Measurements from ENCODE around the gene SELENOO. TPM values are rescaled to one million over a fixed set of nuclear protein-coding genes. Genes with fewer than 3 reads are reported as not detected.

The SELENOO gene
- total RNA-seq, 1 donor from 2014 or later = 25.0 TPM

DNA sequence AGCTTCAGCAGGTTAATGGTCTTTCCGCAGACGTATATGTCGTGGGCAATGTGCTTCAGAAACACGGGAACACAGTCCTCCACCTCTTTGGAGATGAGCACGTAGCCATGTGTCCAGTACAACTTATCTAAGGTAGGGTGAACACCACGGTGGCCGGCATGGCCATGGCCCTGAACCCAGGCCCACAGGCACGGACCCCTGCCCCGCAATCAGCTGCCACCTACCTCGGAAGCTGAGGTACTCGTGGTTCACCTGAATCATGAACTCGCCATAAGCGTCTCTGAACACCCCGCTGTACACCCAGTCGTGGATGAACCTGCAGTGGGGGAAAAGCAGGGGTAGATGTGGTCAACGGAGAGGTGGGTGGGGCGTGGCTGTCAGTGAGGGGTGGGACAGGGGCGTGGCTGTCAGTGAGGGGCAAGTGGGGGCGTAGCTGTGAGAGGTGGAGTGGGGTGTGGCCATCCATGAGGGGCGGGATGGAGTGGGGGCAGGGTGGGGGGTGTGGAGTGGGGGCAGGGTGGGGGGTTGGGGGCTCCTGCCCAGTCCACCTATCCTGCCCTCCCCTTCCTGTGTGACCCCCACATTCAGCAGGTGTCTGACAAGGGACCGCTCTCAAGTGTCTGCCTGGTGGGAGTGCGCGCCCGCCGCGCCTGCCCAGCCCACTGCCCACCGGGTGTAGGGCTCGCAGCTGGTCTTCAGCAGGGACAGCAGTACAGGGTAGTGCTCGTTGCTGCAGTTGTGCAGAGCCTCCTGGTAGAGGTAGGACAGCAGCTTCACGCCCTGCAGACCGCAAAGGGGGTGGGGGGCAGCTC, 25.5 kb downstream of the SELENOO start:
- no peaks in the 10 kb centered on the region for H3K4me1 Mint-ChIP-seq (ENCODE audit: unreplicated experiment)
- no peaks in the 10 kb centered on the region for H3K9me3 Mint-ChIP-seq (ENCODE audit: unreplicated experiment)
- H3K27me3 Mint-ChIP-seq (ENCODE audit: unreplicated experiment) = no peaks in the 10 kb centered on the region
- no peak for DNase-seq (ENCODE audit: extremely low spot score, unreplicated experiment)
- TF ChIP-seq, protein P1, sequence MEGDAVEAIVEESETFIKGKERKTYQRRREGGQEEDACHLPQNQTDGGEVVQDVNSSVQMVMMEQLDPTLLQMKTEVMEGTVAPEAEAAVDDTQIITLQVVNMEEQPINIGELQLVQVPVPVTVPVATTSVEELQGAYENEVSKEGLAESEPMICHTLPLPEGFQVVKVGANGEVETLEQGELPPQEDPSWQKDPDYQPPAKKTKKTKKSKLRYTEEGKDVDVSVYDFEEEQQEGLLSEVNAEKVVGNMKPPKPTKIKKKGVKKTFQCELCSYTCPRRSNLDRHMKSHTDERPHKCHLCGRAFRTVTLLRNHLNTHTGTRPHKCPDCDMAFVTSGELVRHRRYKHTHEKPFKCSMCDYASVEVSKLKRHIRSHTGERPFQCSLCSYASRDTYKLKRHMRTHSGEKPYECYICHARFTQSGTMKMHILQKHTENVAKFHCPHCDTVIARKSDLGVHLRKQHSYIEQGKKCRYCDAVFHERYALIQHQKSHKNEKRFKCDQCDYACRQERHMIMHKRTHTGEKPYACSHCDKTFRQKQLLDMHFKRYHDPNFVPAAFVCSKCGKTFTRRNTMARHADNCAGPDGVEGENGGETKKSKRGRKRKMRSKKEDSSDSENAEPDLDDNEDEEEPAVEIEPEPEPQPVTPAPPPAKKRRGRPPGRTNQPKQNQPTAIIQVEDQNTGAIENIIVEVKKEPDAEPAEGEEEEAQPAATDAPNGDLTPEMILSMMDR (IDR thresholded peaks at IDR 0.05) = no peak
- H3K27ac Mint-ChIP-seq (ENCODE audit: unreplicated experiment) = no peak overlapping the region
- H3K36me3 Mint-ChIP-seq (ENCODE audit: unreplicated experiment) = peaks cover 32% of the 10 kb centered on the region
- no peak overlapping the region for H3K4me3 Mint-ChIP-seq (ENCODE audit: unreplicated experiment)

DNA sequence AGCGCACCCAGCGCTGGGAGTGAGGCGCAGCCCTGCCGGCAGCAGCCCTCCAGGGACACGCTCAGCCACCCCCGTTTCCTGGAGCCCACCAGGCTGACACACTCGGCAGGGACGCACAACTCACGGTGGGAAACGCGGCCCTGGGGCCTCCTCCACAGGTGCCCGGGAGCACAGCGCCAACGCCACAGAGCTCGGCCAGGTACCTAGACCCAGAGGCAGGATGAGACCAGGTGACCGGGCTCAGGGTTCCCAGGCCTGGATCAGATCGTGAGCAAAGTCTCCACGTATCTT, 26.0 kb downstream of the SELENOO start:
- no peak overlapping the region for H3K27ac Mint-ChIP-seq (ENCODE audit: unreplicated experiment)

DNA sequence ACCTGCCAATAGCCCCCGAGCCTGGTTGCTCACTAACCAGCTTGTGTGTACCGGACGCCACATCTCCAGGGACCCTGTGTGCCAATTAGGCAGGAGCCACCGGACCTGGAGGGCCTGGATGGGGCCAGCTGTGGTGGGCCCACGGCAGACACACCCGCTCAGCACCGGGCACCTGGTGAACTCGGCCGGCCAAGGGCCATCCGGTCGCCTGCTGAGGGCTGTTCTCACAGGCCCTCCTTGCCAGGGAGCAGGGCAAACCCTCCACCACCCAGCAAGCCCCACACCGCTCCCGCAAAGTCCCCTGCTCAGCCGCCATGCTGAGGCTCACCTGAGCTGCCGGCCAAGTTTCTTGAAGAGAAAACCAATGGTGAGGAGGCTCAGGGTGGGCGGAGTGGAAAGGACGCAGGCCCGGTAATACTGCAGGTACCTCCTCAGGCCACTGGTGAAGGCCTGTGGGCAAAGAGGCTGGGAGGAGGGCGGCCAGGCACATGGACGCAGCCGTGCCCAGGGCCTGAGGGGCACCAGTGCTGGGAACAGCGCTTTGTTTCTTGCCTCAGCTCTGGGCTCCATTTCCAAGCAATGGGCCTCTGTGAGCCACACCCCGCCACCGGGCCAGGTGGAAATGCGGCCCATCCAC, 26.9 kb downstream of the SELENOO start:
- no peak overlapping the region for H3K27ac Mint-ChIP-seq (ENCODE audit: unreplicated experiment)
- H3K36me3 Mint-ChIP-seq (ENCODE audit: unreplicated experiment) = peaks cover 26% of the 10 kb centered on the region
- H3K27me3 Mint-ChIP-seq (ENCODE audit: unreplicated experiment) = no peaks in the 10 kb centered on the region
- no peaks in the 10 kb centered on the region for H3K4me1 Mint-ChIP-seq (ENCODE audit: unreplicated experiment)
- H3K4me3 Mint-ChIP-seq (ENCODE audit: unreplicated experiment) = no peak overlapping the region
- no peak for DNase-seq (ENCODE audit: extremely low spot score, unreplicated experiment)
- TF ChIP-seq, protein P1 (IDR thresholded peaks at IDR 0.05) = no peak
- no peaks in the 10 kb centered on the region for H3K9me3 Mint-ChIP-seq (ENCODE audit: unreplicated experiment)

More for the DNA sequence above, 26.0 kb downstream of the SELENOO start:
- no peak for DNase-seq (ENCODE audit: extremely low spot score, unreplicated experiment)
- Mint-ChIP-seq H3K9me3 (ENCODE audit: unreplicated experiment) (no peaks in the 10 kb centered on the region), H3K4me1 (ENCODE audit: unreplicated experiment) (no peaks in the 10 kb centered on the region), H3K27me3 (ENCODE audit: unreplicated experiment) (no peaks in the 10 kb centered on the region), H3K36me3 (ENCODE audit: unreplicated experiment) (peaks cover 32% of the 10 kb centered on the region), H3K4me3 (ENCODE audit: unreplicated experiment) (no peak overlapping the region)
- TF ChIP-seq, protein P1 (IDR thresholded peaks at IDR 0.05) = no peak

DNA sequence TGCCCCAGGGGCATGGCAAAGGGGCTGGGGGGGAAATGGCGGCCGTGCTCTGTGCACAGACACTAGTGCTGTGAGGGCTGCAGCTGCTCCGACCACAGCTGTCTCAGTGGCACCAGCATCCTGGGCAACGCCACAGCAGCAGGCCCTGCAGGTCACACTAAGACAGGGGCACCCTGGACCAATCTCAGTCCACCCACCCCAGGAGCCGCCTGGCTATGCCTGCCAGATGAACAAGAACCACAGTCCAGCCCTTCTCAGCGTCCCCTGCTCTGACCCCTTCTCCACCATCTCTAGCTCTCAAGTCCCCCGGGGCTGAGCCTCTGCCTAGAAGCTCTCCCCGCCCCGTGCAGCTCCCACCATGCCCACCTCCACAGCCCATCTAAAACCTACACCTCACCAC, 27.6 kb downstream of the SELENOO start:
- H3K27ac Mint-ChIP-seq (ENCODE audit: unreplicated experiment) = no peak overlapping the region
- H3K4me1 Mint-ChIP-seq (ENCODE audit: unreplicated experiment) = no peaks in the 10 kb centered on the region

DNA sequence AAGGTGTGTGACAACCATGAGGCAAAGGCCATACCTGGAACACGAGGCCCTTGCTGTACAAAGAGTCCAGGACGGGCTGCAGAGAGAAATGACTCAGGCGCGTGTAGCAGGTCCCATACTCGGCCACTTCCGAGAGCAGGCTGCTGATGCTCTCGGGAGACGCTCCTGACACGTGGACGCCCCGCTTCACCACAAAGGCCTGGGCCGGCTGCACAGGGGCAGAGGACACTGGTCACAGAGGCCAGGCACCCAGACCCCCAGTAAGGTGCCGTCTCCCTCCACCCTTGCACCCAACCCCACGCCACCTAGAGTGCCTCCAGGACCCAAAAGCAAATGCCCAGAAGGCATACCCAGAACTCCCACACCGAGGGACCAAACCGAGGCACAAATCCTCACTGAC, 28.6 kb downstream of the SELENOO start:
- Mint-ChIP-seq H3K4me3 (ENCODE audit: unreplicated experiment) (no peak overlapping the region), H3K27ac (ENCODE audit: unreplicated experiment) (no peak overlapping the region), H3K9me3 (ENCODE audit: unreplicated experiment) (no peaks in the 10 kb centered on the region), H3K4me1 (ENCODE audit: unreplicated experiment) (no peaks in the 10 kb centered on the region), H3K36me3 (ENCODE audit: unreplicated experiment) (peaks cover 19% of the 10 kb centered on the region), H3K27me3 (ENCODE audit: unreplicated experiment) (no peaks in the 10 kb centered on the region)
- no peak for DNase-seq (ENCODE audit: extremely low spot score, unreplicated experiment)
- TF ChIP-seq, protein P1 (IDR thresholded peaks at IDR 0.05) = no peak

More for the DNA sequence above, 27.6 kb downstream of the SELENOO start:
- TF ChIP-seq, protein P1 (IDR thresholded peaks at IDR 0.05) = no peak
- H3K36me3 Mint-ChIP-seq (ENCODE audit: unreplicated experiment) = peaks cover 25% of the 10 kb centered on the region
- no peaks in the 10 kb centered on the region for H3K27me3 Mint-ChIP-seq (ENCODE audit: unreplicated experiment)
- no peaks in the 10 kb centered on the region for H3K9me3 Mint-ChIP-seq (ENCODE audit: unreplicated experiment)
- no peak for DNase-seq (ENCODE audit: extremely low spot score, unreplicated experiment)
- no peak overlapping the region for H3K4me3 Mint-ChIP-seq (ENCODE audit: unreplicated experiment)
